ENCODE results near the gene FXR2.

GRCh38 chr17:7651097-7651664 is 36.5 kb upstream of the FXR2 start:
- no peak for TF ChIP-seq CTCF (IDR thresholded peaks at IDR 0.05 in 8 of 11, conservative IDR thresholded peaks at IDR 0.05 in 3 of 11)
- TF ChIP-seq POLR2A (IDR thresholded peaks at IDR 0.05), result no peak
